ENCODE results near the gene TMEM151B.

GRCh38 chr6:44260011-44260410, 10.2 kb upstream of the TMEM151B start:
- TF ChIP-seq SMC3 (IDR thresholded peaks at IDR 0.05; ENCODE audit: low read depth, low read length), result no peak
- TF ChIP-seq, protein P1, sequence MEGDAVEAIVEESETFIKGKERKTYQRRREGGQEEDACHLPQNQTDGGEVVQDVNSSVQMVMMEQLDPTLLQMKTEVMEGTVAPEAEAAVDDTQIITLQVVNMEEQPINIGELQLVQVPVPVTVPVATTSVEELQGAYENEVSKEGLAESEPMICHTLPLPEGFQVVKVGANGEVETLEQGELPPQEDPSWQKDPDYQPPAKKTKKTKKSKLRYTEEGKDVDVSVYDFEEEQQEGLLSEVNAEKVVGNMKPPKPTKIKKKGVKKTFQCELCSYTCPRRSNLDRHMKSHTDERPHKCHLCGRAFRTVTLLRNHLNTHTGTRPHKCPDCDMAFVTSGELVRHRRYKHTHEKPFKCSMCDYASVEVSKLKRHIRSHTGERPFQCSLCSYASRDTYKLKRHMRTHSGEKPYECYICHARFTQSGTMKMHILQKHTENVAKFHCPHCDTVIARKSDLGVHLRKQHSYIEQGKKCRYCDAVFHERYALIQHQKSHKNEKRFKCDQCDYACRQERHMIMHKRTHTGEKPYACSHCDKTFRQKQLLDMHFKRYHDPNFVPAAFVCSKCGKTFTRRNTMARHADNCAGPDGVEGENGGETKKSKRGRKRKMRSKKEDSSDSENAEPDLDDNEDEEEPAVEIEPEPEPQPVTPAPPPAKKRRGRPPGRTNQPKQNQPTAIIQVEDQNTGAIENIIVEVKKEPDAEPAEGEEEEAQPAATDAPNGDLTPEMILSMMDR (conservative IDR thresholded peaks at IDR 0.05; ENCODE audit: low read depth, low read length), result no peak
- no peak for TF ChIP-seq RCOR1 (IDR thresholded peaks at IDR 0.05; ENCODE audit: insufficient replicate concordance, low read length)
- no peak for TF ChIP-seq POLR2A (IDR thresholded peaks at IDR 0.05; ENCODE audit: low read depth, low read length)
- TF ChIP-seq RAD21 (IDR thresholded peaks at IDR 0.05; ENCODE audit: low read length), result no peak
- no peak for TF ChIP-seq BHLHE40 (IDR thresholded peaks at IDR 0.05; ENCODE audit: low read depth, low read length)
